ENCODE measurements around the gene EIF2AK3. TPM values are rescaled to one million over a fixed set of nuclear protein-coding genes. Genes with fewer than 3 reads are reported as not detected.

The EIF2AK3 gene
- total and polyA plus RNA-seq, 2 donors (not counting 1 experiment from before 2014, with no cell fraction given) = 40.2 to 57.9 TPM

DNA sequence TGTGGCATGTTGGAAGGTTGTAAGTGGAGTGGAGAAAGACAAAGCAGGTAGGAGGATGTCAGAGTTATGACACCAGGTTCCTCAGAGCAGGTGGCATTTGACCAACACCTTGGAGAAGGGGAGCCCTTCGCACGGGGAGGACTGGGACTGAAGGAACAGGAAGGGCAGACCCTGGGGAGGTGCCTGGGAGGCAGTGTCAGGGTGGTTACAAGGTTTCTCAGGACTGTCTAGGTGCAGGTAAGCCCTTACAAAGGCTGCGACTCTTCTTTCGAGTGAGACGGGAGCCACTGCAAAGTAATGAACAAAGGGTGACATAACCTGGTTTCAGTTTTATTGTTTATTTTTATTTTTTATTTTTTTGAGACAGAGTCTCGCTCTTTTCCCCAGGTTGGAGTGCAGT lies 84.6 kb downstream of the EIF2AK3 start:
- intact Hi-C loops (cut with micrococcal nuclease) = no loop called here
- ChIA-PET POLR2A (no interaction called here), CTCF (no interaction called here)
- Histone ChIP-seq H3K4me1 (ENCODE audit: control insufficient read depth in 2 of 2, insufficient read depth in 2 of 2, low read length in 2 of 2) (no peaks in the 10 kb centered on the region), H3K27me3 (replicated peaks in 1 of 4; ENCODE audit: control extremely low read depth in 1 of 4, control insufficient read depth in 3 of 4, insufficient read depth in 4 of 4, low read length in 3 of 4) (peaks cover 0 to 3% (median 0%) of the 10 kb centered on the region in 4 experiments), H2AFZ (ENCODE audit: insufficient read depth, low read depth, low read length, poor library complexity, severe bottlenecking) (no peak overlapping the region), H3K36me3 (replicated peaks in 1 of 2; ENCODE audit: control extremely low read depth in 1 of 2, control insufficient read depth in 1 of 2, extremely low read depth in 1 of 2, insufficient read depth in 2 of 2, low read length in 1 of 2) (no peaks in the 10 kb centered on the region), H3K27ac (ENCODE audit: low read length in 2 of 2) (no peak overlapping the region), H3K4me2 (replicated peaks; ENCODE audit: low read depth, low read length, poor library complexity, severe bottlenecking) (no peak overlapping the region), H3K79me2 (ENCODE audit: control insufficient read depth, insufficient read depth, low read length) (no peaks in the 10 kb centered on the region), H3K9me3 (ENCODE audit: control extremely low read depth in 1 of 3, control insufficient read depth in 2 of 3, insufficient read depth in 1 of 3, low read length in 2 of 3) (no peaks in the 10 kb centered on the region), H3K4me3 (ENCODE audit: control extremely low read depth in 1 of 5, extremely low read depth in 1 of 5, insufficient read depth in 1 of 5, low read depth in 2 of 5, low read length in 4 of 5) (no peak overlapping the region), H4K20me1 (ENCODE audit: control insufficient read depth, insufficient read depth, low read length, poor library complexity, severe bottlenecking) (no peaks in the 10 kb centered on the region), H3K9ac (ENCODE audit: low read length) (no peak overlapping the region)
- no peak for TF ChIP-seq EZH2 (IDR thresholded peaks at IDR 0.05; ENCODE audit: borderline replicate concordance, insufficient read depth, low read depth, low read length, poor library complexity, severe bottlenecking)
- TF ChIP-seq, protein P1, sequence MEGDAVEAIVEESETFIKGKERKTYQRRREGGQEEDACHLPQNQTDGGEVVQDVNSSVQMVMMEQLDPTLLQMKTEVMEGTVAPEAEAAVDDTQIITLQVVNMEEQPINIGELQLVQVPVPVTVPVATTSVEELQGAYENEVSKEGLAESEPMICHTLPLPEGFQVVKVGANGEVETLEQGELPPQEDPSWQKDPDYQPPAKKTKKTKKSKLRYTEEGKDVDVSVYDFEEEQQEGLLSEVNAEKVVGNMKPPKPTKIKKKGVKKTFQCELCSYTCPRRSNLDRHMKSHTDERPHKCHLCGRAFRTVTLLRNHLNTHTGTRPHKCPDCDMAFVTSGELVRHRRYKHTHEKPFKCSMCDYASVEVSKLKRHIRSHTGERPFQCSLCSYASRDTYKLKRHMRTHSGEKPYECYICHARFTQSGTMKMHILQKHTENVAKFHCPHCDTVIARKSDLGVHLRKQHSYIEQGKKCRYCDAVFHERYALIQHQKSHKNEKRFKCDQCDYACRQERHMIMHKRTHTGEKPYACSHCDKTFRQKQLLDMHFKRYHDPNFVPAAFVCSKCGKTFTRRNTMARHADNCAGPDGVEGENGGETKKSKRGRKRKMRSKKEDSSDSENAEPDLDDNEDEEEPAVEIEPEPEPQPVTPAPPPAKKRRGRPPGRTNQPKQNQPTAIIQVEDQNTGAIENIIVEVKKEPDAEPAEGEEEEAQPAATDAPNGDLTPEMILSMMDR (IDR thresholded peaks at IDR 0.05) = no peak
- peaks cover 16% of the 10 kb centered on the region for H3K27me3 Mint-ChIP-seq
- no peak overlapping the region for H3K27ac Mint-ChIP-seq
- H3K4me1 Mint-ChIP-seq = no peaks in the 10 kb centered on the region
- ATAC-seq (ENCODE audit: low read depth) (no peak), DNase-seq (no peak)
- H3K4me3 Mint-ChIP-seq = no peak overlapping the region
- H3K9me3 Mint-ChIP-seq (ENCODE audit: insufficient read depth) = no peaks in the 10 kb centered on the region
- WGBS (ENCODE audit: insufficient coverage) = 89% methylated on average over 4 of the region's 6 CpGs

DNA sequence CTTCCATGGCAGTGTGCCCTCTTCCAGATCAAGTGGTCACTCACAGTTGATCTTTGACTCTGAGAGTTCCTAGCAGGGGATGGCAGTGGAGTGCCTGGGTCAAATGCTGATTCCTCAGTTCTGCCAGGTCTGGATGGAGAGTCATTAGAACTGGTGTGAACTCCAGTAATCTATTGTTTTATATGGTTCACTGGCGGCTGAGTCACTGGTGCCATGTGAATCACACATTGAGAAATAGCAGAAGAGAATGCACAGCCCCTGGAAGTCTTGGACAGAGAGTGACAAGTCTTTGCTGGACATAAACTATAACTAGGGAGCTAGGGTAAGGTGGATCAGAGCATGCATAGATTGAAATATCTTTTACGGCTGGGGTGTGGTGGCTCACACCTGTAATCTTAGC lies 86.9 kb downstream of the EIF2AK3 start:
- Histone ChIP-seq H3K9me3 (ENCODE audit: control extremely low read depth in 1 of 3, control insufficient read depth in 2 of 3, insufficient read depth in 1 of 3, low read length in 2 of 3) (no peaks in the 10 kb centered on the region), H4K20me1 (ENCODE audit: control insufficient read depth, insufficient read depth, low read length, poor library complexity, severe bottlenecking) (no peaks in the 10 kb centered on the region), H3K4me3 (ENCODE audit: control extremely low read depth in 1 of 5, extremely low read depth in 1 of 5, insufficient read depth in 1 of 5, low read depth in 2 of 5, low read length in 4 of 5) (no peak overlapping the region), H2AFZ (ENCODE audit: insufficient read depth, low read depth, low read length, poor library complexity, severe bottlenecking) (no peak overlapping the region), H3K27me3 (replicated peaks in 1 of 4; ENCODE audit: control extremely low read depth in 1 of 4, control insufficient read depth in 3 of 4, insufficient read depth in 4 of 4, low read length in 3 of 4) (peaks cover 0 to 7% (median 0%) of the 10 kb centered on the region in 4 experiments), H3K9ac (ENCODE audit: low read length) (no peak overlapping the region), H3K27ac (ENCODE audit: low read length in 2 of 2) (no peak overlapping the region), H3K36me3 (replicated peaks in 1 of 2; ENCODE audit: control extremely low read depth in 1 of 2, control insufficient read depth in 1 of 2, extremely low read depth in 1 of 2, insufficient read depth in 2 of 2, low read length in 1 of 2) (no peaks in the 10 kb centered on the region), H3K79me2 (ENCODE audit: control insufficient read depth, insufficient read depth, low read length) (no peaks in the 10 kb centered on the region), H3K4me2 (replicated peaks; ENCODE audit: low read depth, low read length, poor library complexity, severe bottlenecking) (no peak overlapping the region), H3K4me1 (ENCODE audit: control insufficient read depth in 2 of 2, insufficient read depth in 2 of 2, low read length in 2 of 2) (no peaks in the 10 kb centered on the region)
- Mint-ChIP-seq H3K27me3 (peaks cover 29% of the 10 kb centered on the region), H3K27ac (no peak overlapping the region), H3K4me3 (no peak overlapping the region), H3K4me1 (no peaks in the 10 kb centered on the region), H3K9me3 (ENCODE audit: insufficient read depth) (no peaks in the 10 kb centered on the region)
- TF ChIP-seq, protein P1 (IDR thresholded peaks at IDR 0.05) = no peak
- TF ChIP-seq EZH2 (IDR thresholded peaks at IDR 0.05; ENCODE audit: borderline replicate concordance, insufficient read depth, low read depth, low read length, poor library complexity, severe bottlenecking) = no peak
- 95% methylated on average over 2 of the region's 2 CpGs for WGBS (ENCODE audit: insufficient coverage)
- POLR2A ChIA-PET = no interaction called here
- intact Hi-C loops (cut with micrococcal nuclease) = no loop called here
- no peak for DNase-seq
- CTCF ChIA-PET = no interaction called here
- no peak for ATAC-seq (ENCODE audit: low read depth)
